GM20000 (cell line): Measurements from ENCODE around the gene GSAP.

Experiments used
- DNase-seq: peaks from one replicate; pipeline ENCODE4 v3.0.0; 2012; ENCODE audit warnings: low spot score
- CTCF ChIP-seq: IDR thresholded peaks from 2 replicates; pipeline ENCODE4 v1.5.1; 2012; ENCODE audit warnings: mild to moderate bottlenecking, control low read depth; ENCODE audit errors: extremely low read depth, missing control alignments

GSAP gene

GRCh38 chr7:77360104-77360503 is 56.0 kb downstream of the GSAP start:
- no peak for DNase-seq
- TF ChIP-seq CTCF, result no peak

- TF ChIP-seq CTCF, result no peak
- DNase-seq, result no peak
These were observed 56.5 kb downstream of the GSAP start for GRCh38 chr7:77359599-77359998.

GRCh38 chr7:77354914-77355313 is 61.2 kb downstream of the GSAP start:
- no peak for TF ChIP-seq CTCF
- no peak for DNase-seq

- TF ChIP-seq CTCF, result no peak
- no peak for DNase-seq
These were observed 61.7 kb downstream of the GSAP start for GRCh38 chr7:77354484-77354883.

GRCh38 chr7:77353911-77354310 is 62.2 kb downstream of the GSAP start:
- no peak for DNase-seq
- TF ChIP-seq CTCF, result no peak

- no peak for DNase-seq
- no peak for TF ChIP-seq CTCF
These were observed 62.8 kb downstream of the GSAP start for GRCh38 chr7:77353407-77353721.

- TF ChIP-seq CTCF, result no peak
- DNase-seq, result no peak
These were observed 63.3 kb downstream of the GSAP start for GRCh38 chr7:77352665-77353406.
